ENCODE data around the gene SHISA5. TPM values are rescaled to one million over a fixed set of nuclear protein-coding genes. Genes with fewer than 3 reads are reported as not detected.

SHISA5 gene
- total and polyA plus RNA-seq, 10 of the 15 experiments (the other 5 are each of a cell fraction or from before 2014, with no cell fraction given) = 17.1 to 148 (median 67.3) TPM

DNA sequence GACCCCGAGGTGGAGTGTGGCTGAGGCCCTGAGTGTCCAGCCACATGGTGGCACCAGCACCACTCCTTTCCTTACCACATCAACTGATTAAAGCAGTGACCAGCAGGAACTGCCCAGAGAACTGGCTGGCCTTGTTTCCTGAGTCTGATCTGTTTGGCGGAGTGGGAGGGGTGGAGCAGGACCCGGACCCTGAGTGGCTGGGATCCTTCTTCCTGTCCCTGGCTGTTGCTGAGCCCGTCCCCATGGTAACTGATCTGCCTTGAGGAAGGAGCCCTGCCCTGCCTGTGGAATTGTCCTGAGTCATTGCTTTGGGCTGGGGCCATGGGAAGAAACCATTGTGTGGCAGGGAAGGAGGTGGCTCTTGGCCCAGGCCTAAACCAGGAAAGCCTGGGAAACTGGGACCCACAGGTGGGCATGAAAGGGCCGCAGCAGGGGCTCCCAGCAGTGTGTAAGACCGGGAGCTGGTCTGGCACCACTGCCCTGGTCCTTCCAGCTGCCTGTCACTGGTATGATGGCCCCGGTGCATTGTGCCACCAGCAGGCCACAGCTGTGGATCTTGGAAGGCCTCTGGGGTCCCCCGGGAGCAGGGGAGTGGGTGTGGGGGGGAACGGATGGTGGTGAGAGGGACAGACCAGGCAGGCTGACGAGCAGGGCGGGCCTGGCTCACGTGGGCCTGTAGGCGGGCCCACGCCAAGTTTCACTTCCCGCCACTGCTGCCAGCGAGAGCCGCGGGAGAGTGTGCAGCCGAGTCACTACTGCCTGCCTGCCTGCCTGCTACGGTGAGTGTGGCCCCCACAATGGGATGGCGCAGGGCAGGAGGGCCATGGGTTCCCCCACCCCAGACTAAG, 38.2 kb downstream of the SHISA5 start (continued):
- TF ChIP-seq, protein P1, sequence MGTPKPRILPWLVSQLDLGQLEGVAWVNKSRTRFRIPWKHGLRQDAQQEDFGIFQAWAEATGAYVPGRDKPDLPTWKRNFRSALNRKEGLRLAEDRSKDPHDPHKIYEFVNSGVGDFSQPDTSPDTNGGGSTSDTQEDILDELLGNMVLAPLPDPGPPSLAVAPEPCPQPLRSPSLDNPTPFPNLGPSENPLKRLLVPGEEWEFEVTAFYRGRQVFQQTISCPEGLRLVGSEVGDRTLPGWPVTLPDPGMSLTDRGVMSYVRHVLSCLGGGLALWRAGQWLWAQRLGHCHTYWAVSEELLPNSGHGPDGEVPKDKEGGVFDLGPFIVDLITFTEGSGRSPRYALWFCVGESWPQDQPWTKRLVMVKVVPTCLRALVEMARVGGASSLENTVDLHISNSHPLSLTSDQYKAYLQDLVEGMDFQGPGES (IDR thresholded peaks at IDR 0.05) = no peak; the same call in 1 of the 2 replicates
- peak; percentile 96 for TF ChIP-seq TAF1 (IDR thresholded peaks at IDR 0.05; ENCODE audit: borderline replicate concordance, low read depth, low read length)
- no peak for TF ChIP-seq NRF1 (conservative IDR thresholded peaks at IDR 0.05; ENCODE audit: low read depth, low read length)
- TF ChIP-seq, protein P2, sequence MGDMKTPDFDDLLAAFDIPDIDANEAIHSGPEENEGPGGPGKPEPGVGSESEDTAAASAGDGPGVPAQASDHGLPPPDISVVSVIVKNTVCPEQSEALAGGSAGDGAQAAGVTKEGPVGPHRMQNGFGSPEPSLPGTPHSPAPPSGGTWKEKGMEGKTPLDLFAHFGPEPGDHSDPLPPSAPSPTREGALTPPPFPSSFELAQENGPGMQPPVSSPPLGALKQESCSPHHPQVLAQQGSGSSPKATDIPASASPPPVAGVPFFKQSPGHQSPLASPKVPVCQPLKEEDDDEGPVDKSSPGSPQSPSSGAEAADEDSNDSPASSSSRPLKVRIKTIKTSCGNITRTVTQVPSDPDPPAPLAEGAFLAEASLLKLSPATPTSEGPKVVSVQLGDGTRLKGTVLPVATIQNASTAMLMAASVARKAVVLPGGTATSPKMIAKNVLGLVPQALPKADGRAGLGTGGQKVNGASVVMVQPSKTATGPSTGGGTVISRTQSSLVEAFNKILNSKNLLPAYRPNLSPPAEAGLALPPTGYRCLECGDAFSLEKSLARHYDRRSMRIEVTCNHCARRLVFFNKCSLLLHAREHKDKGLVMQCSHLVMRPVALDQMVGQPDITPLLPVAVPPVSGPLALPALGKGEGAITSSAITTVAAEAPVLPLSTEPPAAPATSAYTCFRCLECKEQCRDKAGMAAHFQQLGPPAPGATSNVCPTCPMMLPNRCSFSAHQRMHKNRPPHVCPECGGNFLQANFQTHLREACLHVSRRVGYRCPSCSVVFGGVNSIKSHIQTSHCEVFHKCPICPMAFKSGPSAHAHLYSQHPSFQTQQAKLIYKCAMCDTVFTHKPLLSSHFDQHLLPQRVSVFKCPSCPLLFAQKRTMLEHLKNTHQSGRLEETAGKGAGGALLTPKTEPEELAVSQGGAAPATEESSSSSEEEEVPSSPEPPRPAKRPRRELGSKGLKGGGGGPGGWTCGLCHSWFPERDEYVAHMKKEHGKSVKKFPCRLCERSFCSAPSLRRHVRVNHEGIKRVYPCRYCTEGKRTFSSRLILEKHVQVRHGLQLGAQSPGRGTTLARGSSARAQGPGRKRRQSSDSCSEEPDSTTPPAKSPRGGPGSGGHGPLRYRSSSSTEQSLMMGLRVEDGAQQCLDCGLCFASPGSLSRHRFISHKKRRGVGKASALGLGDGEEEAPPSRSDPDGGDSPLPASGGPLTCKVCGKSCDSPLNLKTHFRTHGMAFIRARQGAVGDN (IDR thresholded peaks at IDR 0.05) = peak; percentile 87
- TF ChIP-seq, protein P3, sequence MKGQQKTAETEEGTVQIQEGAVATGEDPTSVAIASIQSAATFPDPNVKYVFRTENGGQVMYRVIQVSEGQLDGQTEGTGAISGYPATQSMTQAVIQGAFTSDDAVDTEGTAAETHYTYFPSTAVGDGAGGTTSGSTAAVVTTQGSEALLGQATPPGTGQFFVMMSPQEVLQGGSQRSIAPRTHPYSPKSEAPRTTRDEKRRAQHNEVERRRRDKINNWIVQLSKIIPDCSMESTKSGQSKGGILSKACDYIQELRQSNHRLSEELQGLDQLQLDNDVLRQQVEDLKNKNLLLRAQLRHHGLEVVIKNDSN (IDR thresholded peaks at IDR 0.05; ENCODE audit: borderline replicate concordance, extremely low read length, insufficient read depth, low read depth, low read length) = peak; percentile 93
- TF ChIP-seq RELA (IDR thresholded peaks at IDR 0.05; ENCODE audit: borderline replicate concordance, partially characterized antibody) = peak; percentile 16
- TF ChIP-seq, protein P4, sequence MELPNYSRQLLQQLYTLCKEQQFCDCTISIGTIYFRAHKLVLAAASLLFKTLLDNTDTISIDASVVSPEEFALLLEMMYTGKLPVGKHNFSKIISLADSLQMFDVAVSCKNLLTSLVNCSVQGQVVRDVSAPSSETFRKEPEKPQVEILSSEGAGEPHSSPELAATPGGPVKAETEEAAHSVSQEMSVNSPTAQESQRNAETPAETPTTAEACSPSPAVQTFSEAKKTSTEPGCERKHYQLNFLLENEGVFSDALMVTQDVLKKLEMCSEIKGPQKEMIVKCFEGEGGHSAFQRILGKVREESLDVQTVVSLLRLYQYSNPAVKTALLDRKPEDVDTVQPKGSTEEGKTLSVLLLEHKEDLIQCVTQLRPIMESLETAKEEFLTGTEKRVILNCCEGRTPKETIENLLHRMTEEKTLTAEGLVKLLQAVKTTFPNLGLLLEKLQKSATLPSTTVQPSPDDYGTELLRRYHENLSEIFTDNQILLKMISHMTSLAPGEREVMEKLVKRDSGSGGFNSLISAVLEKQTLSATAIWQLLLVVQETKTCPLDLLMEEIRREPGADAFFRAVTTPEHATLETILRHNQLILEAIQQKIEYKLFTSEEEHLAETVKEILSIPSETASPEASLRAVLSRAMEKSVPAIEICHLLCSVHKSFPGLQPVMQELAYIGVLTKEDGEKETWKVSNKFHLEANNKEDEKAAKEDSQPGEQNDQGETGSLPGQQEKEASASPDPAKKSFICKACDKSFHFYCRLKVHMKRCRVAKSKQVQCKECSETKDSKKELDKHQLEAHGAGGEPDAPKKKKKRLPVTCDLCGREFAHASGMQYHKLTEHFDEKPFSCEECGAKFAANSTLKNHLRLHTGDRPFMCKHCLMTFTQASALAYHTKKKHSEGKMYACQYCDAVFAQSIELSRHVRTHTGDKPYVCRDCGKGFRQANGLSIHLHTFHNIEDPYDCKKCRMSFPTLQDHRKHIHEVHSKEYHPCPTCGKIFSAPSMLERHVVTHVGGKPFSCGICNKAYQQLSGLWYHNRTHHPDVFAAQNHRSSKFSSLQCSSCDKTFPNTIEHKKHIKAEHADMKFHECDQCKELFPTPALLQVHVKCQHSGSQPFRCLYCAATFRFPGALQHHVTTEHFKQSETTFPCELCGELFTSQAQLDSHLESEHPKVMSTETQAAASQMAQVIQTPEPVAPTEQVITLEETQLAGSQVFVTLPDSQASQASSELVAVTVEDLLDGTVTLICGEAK (IDR thresholded peaks at IDR 0.05; ENCODE audit: borderline replicate concordance) = no peak
- TF ChIP-seq SMAD1 (IDR thresholded peaks at IDR 0.05; ENCODE audit: low read depth, partially characterized antibody) = peak; percentile 70
- no peak; the same call in none of the 2 replicates for TF ChIP-seq RUNX3 (IDR thresholded peaks at IDR 0.05; ENCODE audit: low read length)
- no peak for TF ChIP-seq ZNF217 (IDR thresholded peaks at IDR 0.05)
- TF ChIP-seq PAX5 (IDR thresholded peaks at IDR 0.05; ENCODE audit: borderline replicate concordance, low read depth, low read length) = peak; percentile 40; the same call in 1 of the 2 replicates
- TF ChIP-seq HDAC2 (IDR thresholded peaks at IDR 0.05) = no peak
- TF ChIP-seq, protein P5, sequence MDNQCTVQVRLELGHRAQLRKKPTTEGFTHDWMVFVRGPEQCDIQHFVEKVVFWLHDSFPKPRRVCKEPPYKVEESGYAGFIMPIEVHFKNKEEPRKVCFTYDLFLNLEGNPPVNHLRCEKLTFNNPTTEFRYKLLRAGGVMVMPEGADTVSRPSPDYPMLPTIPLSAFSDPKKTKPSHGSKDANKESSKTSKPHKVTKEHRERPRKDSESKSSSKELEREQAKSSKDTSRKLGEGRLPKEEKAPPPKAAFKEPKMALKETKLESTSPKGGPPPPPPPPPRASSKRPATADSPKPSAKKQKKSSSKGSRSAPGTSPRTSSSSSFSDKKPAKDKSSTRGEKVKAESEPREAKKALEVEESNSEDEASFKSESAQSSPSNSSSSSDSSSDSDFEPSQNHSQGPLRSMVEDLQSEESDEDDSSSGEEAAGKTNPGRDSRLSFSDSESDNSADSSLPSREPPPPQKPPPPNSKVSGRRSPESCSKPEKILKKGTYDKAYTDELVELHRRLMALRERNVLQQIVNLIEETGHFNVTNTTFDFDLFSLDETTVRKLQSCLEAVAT (IDR thresholded peaks at IDR 0.05) = peak; percentile 83; the same call in 1 of the 2 replicates
- TF ChIP-seq, protein P6, sequence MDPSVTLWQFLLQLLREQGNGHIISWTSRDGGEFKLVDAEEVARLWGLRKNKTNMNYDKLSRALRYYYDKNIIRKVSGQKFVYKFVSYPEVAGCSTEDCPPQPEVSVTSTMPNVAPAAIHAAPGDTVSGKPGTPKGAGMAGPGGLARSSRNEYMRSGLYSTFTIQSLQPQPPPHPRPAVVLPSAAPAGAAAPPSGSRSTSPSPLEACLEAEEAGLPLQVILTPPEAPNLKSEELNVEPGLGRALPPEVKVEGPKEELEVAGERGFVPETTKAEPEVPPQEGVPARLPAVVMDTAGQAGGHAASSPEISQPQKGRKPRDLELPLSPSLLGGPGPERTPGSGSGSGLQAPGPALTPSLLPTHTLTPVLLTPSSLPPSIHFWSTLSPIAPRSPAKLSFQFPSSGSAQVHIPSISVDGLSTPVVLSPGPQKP (IDR thresholded peaks at IDR 0.05; ENCODE audit: low read depth, low read length) = no peak
